NOMO-1 treated with dmso at 0.1 percent for 144 hours (cell line): ENCODE data around the gene VTI1B.
"Not testable (repeated sequence)": the region's sequence is repeated elsewhere in the genome, so short reads cannot be mapped to it uniquely, and the experiment has no call there.

Experiments used
- DNase-seq: peaks from one replicate; lab custom pipeline; 2025; ENCODE audit not compliant: unreplicated experiment; lab: John Stamatoyannopoulos, UW

Gene VTI1B

GRCh38 chr14:67633451-67634147 is 40.8 kb downstream of the VTI1B start:
- no peak for DNase-seq

- no peak for DNase-seq
Observed at GRCh38 chr14:67630938-67631337, 43.5 kb downstream of the VTI1B start.

GRCh38 chr14:67630186-67630585 is 44.2 kb downstream of the VTI1B start:
- DNase-seq = no peak

GRCh38 chr14:67627519-67627918 is 46.9 kb downstream of the VTI1B start:
- DNase-seq = no peak

GRCh38 chr14:67626131-67626530 is 48.3 kb downstream of the VTI1B start:
- DNase-seq = not testable (repeated sequence)

- DNase-seq = no peak
Observed at GRCh38 chr14:67623114-67623513, 51.3 kb downstream of the VTI1B start.

GRCh38 chr14:67622675-67623074 is 51.8 kb downstream of the VTI1B start:
- peak; percentile 19 for DNase-seq

GRCh38 chr14:67620217-67620785 is 54.1 kb downstream of the VTI1B start:
- DNase-seq = no peak

GRCh38 chr14:67619446-67620216 is 54.8 kb downstream of the VTI1B start, which contains the start of gene ARG2:
TSS of gene ARG2 (plus strand) at chr14:67619920. CDS start at chr14:67619978, 58 bp downstream.
- peak; percentile 92 for DNase-seq

- DNase-seq = peak; percentile 31
Observed at GRCh38 chr14:67618617-67619063, 55.8 kb downstream of the VTI1B start.

- DNase-seq = no peak
Observed at GRCh38 chr14:67610491-67610890, 63.9 kb downstream of the VTI1B start.

GRCh38 chr14:67609642-67610310 is 64.7 kb downstream of the VTI1B start:
- DNase-seq = no peak

GRCh38 chr14:67607646-67608045 is 66.8 kb downstream of the VTI1B start:
- no peak for DNase-seq

- DNase-seq = no peak
Observed at GRCh38 chr14:67602995-67603545, 71.4 kb downstream of the VTI1B start.

GRCh38 chr14:67602076-67602475 is 72.4 kb downstream of the VTI1B start:
- DNase-seq = no peak

GRCh38 chr14:67600562-67600974 is 73.9 kb downstream of the VTI1B start:
- DNase-seq = not testable (repeated sequence)

GRCh38 chr14:67599698-67600561 is 74.5 kb downstream of the VTI1B start, which contains the start of gene PIGH:
TSS of gene PIGH (minus strand) at chr14:67600268. CDS start at chr14:67600203, 65 bp downstream.
- peak; percentile 81 for DNase-seq
